HG03060 (cell line): ENCODE results near the gene ATP2B1.

Experiments used
- ATAC-seq: cut with Tn5 transposase; IDR thresholded peaks from one replicate; pipeline ENCODE4 v1.9.1; 2021; ENCODE audit warnings: low read depth, moderate number of reproducible peaks; ENCODE audit not compliant: unreplicated experiment

ATP2B1 gene

GRCh38 chr12:89662623-89663022 lies 46.0 kb downstream of the ATP2B1 start:
- ATAC-seq, result no peak

GRCh38 chr12:89661706-89662330 lies 46.8 kb downstream of the ATP2B1 start:
- ATAC-seq, result no peak

GRCh38 chr12:89657739-89658138 lies 50.9 kb downstream of the ATP2B1 start:
- no peak for ATAC-seq

- ATAC-seq, result no peak
These were observed 51.6 kb downstream of the ATP2B1 start for GRCh38 chr12:89657066-89657465.

GRCh38 chr12:89655841-89656240 lies 52.8 kb downstream of the ATP2B1 start:
- ATAC-seq, result no peak

- no peak for ATAC-seq
These were observed 57.4 kb downstream of the ATP2B1 start for GRCh38 chr12:89651192-89651591.

- no peak for ATAC-seq
These were observed 58.4 kb downstream of the ATP2B1 start for GRCh38 chr12:89650239-89650638.

- ATAC-seq, result no peak
These were observed 58.8 kb downstream of the ATP2B1 start for GRCh38 chr12:89649820-89650219.

GRCh38 chr12:89649139-89649538 lies 59.5 kb downstream of the ATP2B1 start:
- ATAC-seq, result no peak

GRCh38 chr12:89648211-89648930 lies 60.3 kb downstream of the ATP2B1 start:
- ATAC-seq, result no peak

- ATAC-seq, result no peak
These were observed 63.2 kb downstream of the ATP2B1 start for GRCh38 chr12:89645434-89645833.

- no peak for ATAC-seq
These were observed 65.7 kb downstream of the ATP2B1 start for GRCh38 chr12:89642959-89643358.

GRCh38 chr12:89636776-89637160 lies 71.9 kb downstream of the ATP2B1 start:
- no peak for ATAC-seq

GRCh38 chr12:89636052-89636775 lies 72.4 kb downstream of the ATP2B1 start:
- no peak for ATAC-seq

GRCh38 chr12:89634508-89634907 lies 74.1 kb downstream of the ATP2B1 start:
- ATAC-seq, result no peak

GRCh38 chr12:89632778-89633177 lies 75.9 kb downstream of the ATP2B1 start:
- ATAC-seq, result no peak

GRCh38 chr12:89622115-89622514 lies 86.5 kb downstream of the ATP2B1 start:
- no peak for ATAC-seq

- ATAC-seq, result no peak
These were observed 87.1 kb downstream of the ATP2B1 start for GRCh38 chr12:89621521-89621920.

- ATAC-seq, result no peak
These were observed 88.9 kb downstream of the ATP2B1 start for GRCh38 chr12:89619764-89620163.

- no peak for ATAC-seq
These were observed 90.3 kb downstream of the ATP2B1 start for GRCh38 chr12:89618113-89618862.

- ATAC-seq, result no peak
These were observed 98.3 kb downstream of the ATP2B1 start for GRCh38 chr12:89610366-89610765.
